ENCODE measurements around the gene INPP5D. TPM values are rescaled to one million over a fixed set of nuclear protein-coding genes. Genes with fewer than 3 reads are reported as not detected.
A peak's percentile ranks its signal among the peaks of the same experiment; 100 is the strongest.

INPP5D gene
- total RNA-seq, 2 donors from 2014 or later: 0.66 to 3.0 TPM

DNA sequence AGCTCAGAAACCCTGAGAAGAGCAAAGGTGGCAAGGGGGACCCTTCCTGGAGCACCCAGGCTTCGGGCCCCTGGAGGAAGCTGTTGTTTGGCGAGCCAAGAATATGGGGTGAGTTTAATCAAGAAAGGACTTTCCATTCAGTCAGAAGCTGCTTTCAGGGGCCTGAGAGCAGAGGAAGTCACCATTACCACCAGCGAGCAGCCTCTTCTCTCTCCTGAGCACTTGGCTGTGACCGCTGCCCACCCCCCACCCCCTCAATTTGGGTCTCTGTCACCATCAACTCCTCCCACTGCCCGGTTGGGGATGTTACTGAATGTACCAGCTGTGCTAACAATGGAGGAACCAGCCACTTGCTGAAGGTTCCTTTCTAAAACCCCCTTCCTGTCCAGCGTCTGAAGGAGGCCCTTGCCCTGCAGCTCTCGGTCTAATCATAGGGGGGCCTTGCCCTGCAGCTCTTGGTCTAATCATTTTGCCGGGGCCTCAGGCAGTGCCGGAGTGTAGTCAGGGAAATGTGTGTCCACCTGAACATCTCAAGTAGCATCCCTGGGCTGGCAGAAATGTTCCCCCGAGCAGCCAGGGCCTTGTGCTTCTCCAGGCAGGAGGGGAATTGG is 943 bp downstream of the INPP5D start:
- H3K9ac ChIP-seq (ENCODE audit: extremely low read depth, low read length, poor library complexity, severe bottlenecking): no peak overlapping the region
- H3K27ac ChIP-seq (ENCODE audit: low read depth, low read length): no peak overlapping the region
- Mint-ChIP-seq H3K27me3 (ENCODE audit: insufficient read depth) (peaks cover 2% of the 10 kb centered on the region), H3K9me3 (no peaks in the 10 kb centered on the region), H3K4me3 (no peak overlapping the region), H3K36me3 (ENCODE audit: low read depth) (no peaks in the 10 kb centered on the region), H3K27ac (no peak overlapping the region), H3K4me1 (no peaks in the 10 kb centered on the region)
- no peaks in the 10 kb centered on the region for H3K9me3 ChIP-seq (ENCODE audit: control insufficient read depth, low read length)
- no peak for DNase-seq
- TF ChIP-seq, protein P1, sequence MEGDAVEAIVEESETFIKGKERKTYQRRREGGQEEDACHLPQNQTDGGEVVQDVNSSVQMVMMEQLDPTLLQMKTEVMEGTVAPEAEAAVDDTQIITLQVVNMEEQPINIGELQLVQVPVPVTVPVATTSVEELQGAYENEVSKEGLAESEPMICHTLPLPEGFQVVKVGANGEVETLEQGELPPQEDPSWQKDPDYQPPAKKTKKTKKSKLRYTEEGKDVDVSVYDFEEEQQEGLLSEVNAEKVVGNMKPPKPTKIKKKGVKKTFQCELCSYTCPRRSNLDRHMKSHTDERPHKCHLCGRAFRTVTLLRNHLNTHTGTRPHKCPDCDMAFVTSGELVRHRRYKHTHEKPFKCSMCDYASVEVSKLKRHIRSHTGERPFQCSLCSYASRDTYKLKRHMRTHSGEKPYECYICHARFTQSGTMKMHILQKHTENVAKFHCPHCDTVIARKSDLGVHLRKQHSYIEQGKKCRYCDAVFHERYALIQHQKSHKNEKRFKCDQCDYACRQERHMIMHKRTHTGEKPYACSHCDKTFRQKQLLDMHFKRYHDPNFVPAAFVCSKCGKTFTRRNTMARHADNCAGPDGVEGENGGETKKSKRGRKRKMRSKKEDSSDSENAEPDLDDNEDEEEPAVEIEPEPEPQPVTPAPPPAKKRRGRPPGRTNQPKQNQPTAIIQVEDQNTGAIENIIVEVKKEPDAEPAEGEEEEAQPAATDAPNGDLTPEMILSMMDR (conservative IDR thresholded peaks at IDR 0.05): no peak
- 90 to 100% methylated on average over 3 to 10 of the region's 10 CpGs for WGBS, 2 experiments (ENCODE audit: insufficient coverage in 1 of 2, insufficient read length in 1 of 2)
- no peak overlapping the region for H3K4me3 ChIP-seq (ENCODE audit: low read length)
- H3K36me3 ChIP-seq (ENCODE audit: control insufficient read depth, insufficient read depth, low read length): no peaks in the 10 kb centered on the region
- H3K4me1 ChIP-seq (ENCODE audit: control insufficient read depth, insufficient read depth, low read length): peaks cover 4% of the 10 kb centered on the region
- H3K27me3 ChIP-seq (ENCODE audit: control insufficient read depth, insufficient read depth, low read length, poor library complexity, severe bottlenecking): no peaks in the 10 kb centered on the region

DNA sequence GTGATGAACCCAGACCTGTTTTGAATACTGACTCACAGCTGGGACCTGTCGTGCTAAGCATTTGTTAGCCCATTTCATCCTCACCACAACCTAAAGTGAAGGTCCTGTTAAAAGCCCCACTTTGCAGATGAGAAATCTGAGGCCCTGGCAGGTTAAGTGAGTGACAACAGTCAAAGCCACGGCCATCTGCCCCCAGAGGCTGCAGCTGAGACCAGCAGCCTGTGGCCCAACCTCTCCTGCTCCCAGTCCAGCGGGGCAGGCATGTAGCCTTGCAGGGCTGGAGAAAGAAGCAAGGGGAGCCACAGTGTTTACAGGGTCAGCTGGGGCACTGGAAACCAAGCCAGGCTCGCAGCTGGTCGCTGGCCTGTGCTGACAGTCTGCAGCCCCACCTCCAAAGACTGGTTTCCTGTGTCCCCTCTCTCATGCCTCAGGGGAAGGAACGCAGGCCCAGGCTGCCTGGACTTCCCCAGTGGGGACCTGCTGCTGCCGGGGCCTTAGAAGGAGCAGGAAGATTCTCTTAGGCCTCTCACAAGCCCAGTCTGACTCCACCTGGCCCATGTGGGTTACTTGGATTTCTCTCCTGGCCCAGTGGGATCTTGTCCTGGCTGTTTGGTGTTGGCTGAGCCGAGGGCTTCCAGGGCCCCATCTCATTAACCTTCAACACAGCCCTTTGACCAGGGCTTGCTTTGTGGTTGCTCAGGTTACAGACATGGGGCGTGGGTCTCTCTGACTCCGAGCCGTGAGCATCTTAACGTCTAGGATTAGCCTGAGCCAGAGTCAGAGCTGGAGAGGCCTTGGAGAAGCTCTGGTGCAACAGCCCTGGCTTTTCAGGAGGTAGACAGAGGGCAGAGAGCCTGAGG is 1.7 kb downstream of the INPP5D start:
- Mint-ChIP-seq H3K9me3 (no peaks in the 10 kb centered on the region), H3K4me3 (no peak overlapping the region), H3K4me1 (no peaks in the 10 kb centered on the region), H3K27ac (no peak overlapping the region), H3K27me3 (ENCODE audit: insufficient read depth) (peaks cover under 1% of the 10 kb centered on the region), H3K36me3 (ENCODE audit: low read depth) (no peaks in the 10 kb centered on the region)
- H3K27ac ChIP-seq (ENCODE audit: low read depth, low read length): peak overlapping the region; percentile 26
- H3K27me3 ChIP-seq (ENCODE audit: control insufficient read depth, insufficient read depth, low read length, poor library complexity, severe bottlenecking): no peaks in the 10 kb centered on the region
- no peaks in the 10 kb centered on the region for H3K9me3 ChIP-seq (ENCODE audit: control insufficient read depth, low read length)
- no peak overlapping the region for H3K9ac ChIP-seq (ENCODE audit: extremely low read depth, low read length, poor library complexity, severe bottlenecking)
- peak; percentile 83 for DNase-seq
- TF ChIP-seq, protein P1 (conservative IDR thresholded peaks at IDR 0.05): peak; percentile 63
- H3K4me1 ChIP-seq (ENCODE audit: control insufficient read depth, insufficient read depth, low read length): peaks cover 4% of the 10 kb centered on the region
- 53 to 84% methylated on average over 5 to 12 of the region's 12 CpGs for WGBS, 2 experiments (ENCODE audit: insufficient coverage in 1 of 2, insufficient read length in 1 of 2)
- no peak overlapping the region for H3K4me3 ChIP-seq (ENCODE audit: low read length)
- no peaks in the 10 kb centered on the region for H3K36me3 ChIP-seq (ENCODE audit: control insufficient read depth, insufficient read depth, low read length)

DNA sequence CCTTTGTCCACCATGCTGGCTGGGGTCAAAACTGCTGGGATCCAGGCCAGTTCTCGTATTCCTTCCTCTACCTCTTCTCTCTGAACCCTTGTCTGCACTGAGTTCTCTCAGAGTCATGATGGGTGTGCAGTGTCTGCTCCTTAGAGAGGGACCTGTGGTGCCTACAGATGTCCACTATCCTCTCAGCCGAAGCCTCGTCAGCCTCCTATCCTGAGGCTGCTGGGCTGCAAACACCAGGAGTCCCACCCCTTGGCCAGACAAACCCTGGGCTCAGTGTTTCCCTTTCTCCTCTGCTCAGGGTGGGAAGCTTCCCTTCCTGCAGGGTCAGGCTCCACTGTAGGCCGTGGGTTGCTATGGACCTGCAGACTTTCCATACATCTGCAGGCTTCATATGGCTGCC is 2.3 kb downstream of the INPP5D start:
- no peaks in the 10 kb centered on the region for H3K36me3 ChIP-seq (ENCODE audit: control insufficient read depth, insufficient read depth, low read length)
- no peaks in the 10 kb centered on the region for H3K9me3 Mint-ChIP-seq
- H3K27me3 ChIP-seq (ENCODE audit: control insufficient read depth, insufficient read depth, low read length, poor library complexity, severe bottlenecking): no peaks in the 10 kb centered on the region
- no peaks in the 10 kb centered on the region for H3K9me3 ChIP-seq (ENCODE audit: control insufficient read depth, low read length)
- no peaks in the 10 kb centered on the region for H3K4me1 Mint-ChIP-seq
- H3K4me3 Mint-ChIP-seq: no peak overlapping the region
- DNase-seq: peak; percentile 39
- H3K9ac ChIP-seq (ENCODE audit: extremely low read depth, low read length, poor library complexity, severe bottlenecking): no peak overlapping the region
- H3K36me3 Mint-ChIP-seq (ENCODE audit: low read depth): no peaks in the 10 kb centered on the region
- H3K4me1 ChIP-seq (ENCODE audit: control insufficient read depth, insufficient read depth, low read length): peaks cover 4% of the 10 kb centered on the region
- no peak overlapping the region for H3K27ac Mint-ChIP-seq
- TF ChIP-seq, protein P1 (conservative IDR thresholded peaks at IDR 0.05): no peak
- WGBS, 2 experiments (ENCODE audit: insufficient coverage in 1 of 2, insufficient read length in 1 of 2): 87 to 94% methylated on average over 3 to 4 of the region's 4 CpGs
- no peaks in the 10 kb centered on the region for H3K27me3 Mint-ChIP-seq (ENCODE audit: insufficient read depth)
- H3K27ac ChIP-seq (ENCODE audit: low read depth, low read length): peak overlapping the region; percentile 26
- H3K4me3 ChIP-seq (ENCODE audit: low read length): no peak overlapping the region
